ENCODE measurements around the gene FRS2.

- TF ChIP-seq, protein P1, sequence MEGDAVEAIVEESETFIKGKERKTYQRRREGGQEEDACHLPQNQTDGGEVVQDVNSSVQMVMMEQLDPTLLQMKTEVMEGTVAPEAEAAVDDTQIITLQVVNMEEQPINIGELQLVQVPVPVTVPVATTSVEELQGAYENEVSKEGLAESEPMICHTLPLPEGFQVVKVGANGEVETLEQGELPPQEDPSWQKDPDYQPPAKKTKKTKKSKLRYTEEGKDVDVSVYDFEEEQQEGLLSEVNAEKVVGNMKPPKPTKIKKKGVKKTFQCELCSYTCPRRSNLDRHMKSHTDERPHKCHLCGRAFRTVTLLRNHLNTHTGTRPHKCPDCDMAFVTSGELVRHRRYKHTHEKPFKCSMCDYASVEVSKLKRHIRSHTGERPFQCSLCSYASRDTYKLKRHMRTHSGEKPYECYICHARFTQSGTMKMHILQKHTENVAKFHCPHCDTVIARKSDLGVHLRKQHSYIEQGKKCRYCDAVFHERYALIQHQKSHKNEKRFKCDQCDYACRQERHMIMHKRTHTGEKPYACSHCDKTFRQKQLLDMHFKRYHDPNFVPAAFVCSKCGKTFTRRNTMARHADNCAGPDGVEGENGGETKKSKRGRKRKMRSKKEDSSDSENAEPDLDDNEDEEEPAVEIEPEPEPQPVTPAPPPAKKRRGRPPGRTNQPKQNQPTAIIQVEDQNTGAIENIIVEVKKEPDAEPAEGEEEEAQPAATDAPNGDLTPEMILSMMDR (IDR thresholded peaks at IDR 0.05) = no peak
- TF ChIP-seq POLR2A (IDR thresholded peaks at IDR 0.05) = no peak
Measured at GRCh38 chr12:69570000-69570516, 99.9 kb downstream of the FRS2 start.
